Pancreas (tissue), 10 donors: ENCODE data around the gene MYZAP. TPM values are rescaled to one million over a fixed set of nuclear protein-coding genes. Genes with fewer than 3 reads are reported as not detected.

Experiments
- ATAC-seq, 4 donors: fragments of 200-7000 bp; cut with Tn5 transposase; one replicate each; pipeline versions ENCODE4 v1.8.0 to v1.9.1; 2020; ENCODE audit warnings: mild to moderate bottlenecking in 4 of 4, moderate library complexity in 4 of 4
- DNase-seq, 6 donors: peaks; one replicate each; pipeline ENCODE4 v3.0.0-alpha.2; 2020
- FAIRE-seq: peaks from 2 replicates; lab custom pipeline; 2012; peaks lifted over from hg19 to GRCh38; lab: Jason Lieb, UNC
- H3K27ac ChIP-seq, 4 donors: fragments of 200-600 bp; sonication (generic); 1 replicate in 3 of 4; 2 replicates in 1 of 4; pipeline versions ENCODE4 v1.5.0 to v1.8.0; 2020
- H3K27me3 ChIP-seq, 4 donors: fragments of 200-600 bp; one replicate each; pipeline ENCODE4 v1.8.0; 2021
- H3K36me3 ChIP-seq, 3 donors: fragments of 200-600 bp; sonication (generic) in 1 of 3; one replicate each; pipeline versions ENCODE4 v1.5.0 to v1.8.0; 2020 to 2021
- H3K4me1 ChIP-seq, 3 donors: fragments of 200-600 bp; one replicate each; pipeline ENCODE4 v1.8.0; 2021
- H3K4me3 ChIP-seq, 4 donors: fragments of 200-600 bp; sonication (generic) in 2 of 4; one replicate each; pipeline versions ENCODE4 v1.5.0 to v1.8.0; 2020 to 2021
- H3K9me3 ChIP-seq, 4 donors: fragments of 200-600 bp; one replicate each; pipeline ENCODE4 v1.8.0; 2021
- CTCF ChIP-seq, 4 donors: fragments of 200-600 bp; sonication (generic) in 3 of 4; IDR thresholded peaks; one replicate each; pipeline versions ENCODE4 v1.5.0 to v1.8.0; 2021; ENCODE audit warnings: antibody characterized with exemption in 4 of 4
- WGBS, 2 donors: extraction: QIAGEN DNeasy Blood & Tissue Kit; methylation state at CpG; one replicate each; pipeline ENCODE4 v1.1.7; 2013; 5-methylcytosine and 5-hydroxymethylcytosine counted together
- intact Hi-C, 3 donors: fragments of 100-400 bp; cut with DNase I; formaldehyde crosslinking; loops; one replicate each; pipeline versions ENCODE4 v1.11.1 to v1.14.2; 2022
- polyA plus RNA-seq, 2 donors: library from polyadenylated mRNA; stranded (reverse); fragments of 200-250 nt; gene quantifications; one replicate each; pipeline ENCODE4 v1.2.3, GENCODE V29; 2013
- total RNA-seq, 6 donors: library from RNA; stranded (reverse); fragmentation: NEBNext Ultra II Directional in 4 of 6; extraction: Animal tissue kit (Norgen Biotek cat#: 25700) in 4 of 6; gene quantifications; one replicate each; pipeline versions ENCODE4 v1.2.1 to v1.2.4, GENCODE V29; 2021 to 2023
- donor health status: healthy with polysubstance abuse.
- donor health status: DM: no; HTN: no; CAD: no; lungs with moderate emphysema.
- donor health status: DM: no; HTN: no; CAD: no.
- donor health status: control.
- donor health status: control.
- donor health status: Bipolar disorder and iron deficiency.
- donor health status: DM: yes; HTN: yes; CAD: no.
- donor health status: DM: no; HTN: no; CAD: no.
- donor health status: DM: no; HTN: no; CAD: no.
- donor health status: DM: yes; HTN: yes; CAD: no.

Gene MYZAP
- total and polyA plus RNA-seq, 8 donors, result 5.4 to 13.4 (median 9.4) TPM

GRCh38 chr15:57734860-57735259 lies 143.2 kb downstream of the MYZAP start:
- no peak for FAIRE-seq
- H3K27me3 ChIP-seq, result no peaks in the 10 kb centered on the region
- WGBS, 2 donors, result 62 to 73% methylated on average over 2 of the region's 2 CpGs

More at GRCh38 chr15:57734860-57735259, 143.2 kb downstream of the MYZAP start:
- no peak overlapping the region for H3K4me3 ChIP-seq
- no peak for TF ChIP-seq CTCF (IDR thresholded peaks at IDR 0.05)
- intact Hi-C loops, result no loop called here
- no peaks in the 10 kb centered on the region for H3K9me3 ChIP-seq
- no peaks in the 10 kb centered on the region for H3K36me3 ChIP-seq
- ATAC-seq (no peak), DNase-seq (no peak)
- no peak overlapping the region for H3K27ac ChIP-seq
- H3K4me1 ChIP-seq, result peaks cover 0 to 4% (median 0%) of the 10 kb centered on the region in 3 donors

Other genes starting within 250 kb of the MYZAP start
- gene CGNL1, start 215.4 kb upstream of the MYZAP start, total RNA-seq, result 10 to 100 TPM; 21.3 to 35.8 (median 25.5) TPM
- gene CGNL1, start 215.4 kb upstream of the MYZAP start, polyA plus RNA-seq, result 10 to 100 TPM in 1 of 2 donors, 1 to 10 TPM in 1; 7.3 to 12.6 TPM
- gene POLR2M, start 114.8 kb downstream of the MYZAP start, total RNA-seq, result 10 to 100 TPM; 30.3 to 54.1 (median 38.7) TPM
- 10 to 100 TPM; 38.7 to 47.4 TPM for gene POLR2M, start 114.8 kb downstream of the MYZAP start, polyA plus RNA-seq